CD1c-positive myeloid dendritic cell (primary cell): ENCODE measurements around the gene VWF.
A peak's percentile ranks its signal among the peaks of the same experiment; 100 is the strongest.

ENCODE experiments used
- DNase-seq: peaks from one replicate; pipeline ENCODE4 v3.0.0-alpha.2; 2016; ENCODE audit errors: extremely low spot score

VWF gene

DNA sequence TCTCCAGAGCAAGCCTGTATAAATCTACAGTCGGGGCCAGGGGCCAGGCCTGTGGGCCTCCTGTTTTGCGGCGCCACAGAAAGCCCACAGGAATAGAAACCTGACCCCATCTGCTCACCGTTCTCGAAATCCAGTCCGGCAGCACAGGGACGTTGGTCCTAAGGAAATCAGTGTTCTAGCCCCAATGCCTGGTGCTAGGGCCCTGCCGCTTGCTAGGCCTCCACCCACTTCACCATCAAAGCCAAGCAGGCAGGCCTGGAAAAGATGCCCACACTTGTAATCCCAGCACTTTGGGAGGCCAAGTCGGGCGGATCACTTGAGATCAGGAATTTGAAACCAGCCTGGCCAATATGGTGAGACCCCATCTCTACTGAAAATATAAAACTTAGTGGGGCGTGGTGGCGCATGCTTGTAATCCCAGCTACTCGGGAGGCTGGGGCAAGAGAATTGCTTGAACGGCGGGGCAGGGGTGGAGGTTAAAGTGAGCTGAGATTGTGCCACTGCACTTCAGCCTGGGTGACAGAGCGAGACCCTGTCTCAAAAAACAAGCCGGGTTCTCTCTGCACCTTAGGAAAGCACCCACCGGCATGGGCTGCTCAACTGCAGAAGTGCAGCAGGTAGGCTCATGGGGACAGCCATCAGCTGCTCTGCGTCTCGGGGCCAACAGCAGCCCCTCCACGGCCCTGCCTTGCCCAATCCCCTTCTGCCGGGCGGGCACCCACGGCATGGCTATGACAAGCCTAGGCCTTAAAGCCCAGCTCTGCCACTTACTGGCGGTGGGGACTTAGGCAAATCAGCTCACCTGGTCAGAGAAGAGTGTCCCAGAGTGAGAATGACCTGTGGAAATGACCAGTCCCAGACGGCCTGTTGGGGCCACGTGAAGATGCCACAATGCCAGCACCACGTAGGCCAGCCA is 47.4 kb downstream of the VWF start:
- no peak for DNase-seq

DNA sequence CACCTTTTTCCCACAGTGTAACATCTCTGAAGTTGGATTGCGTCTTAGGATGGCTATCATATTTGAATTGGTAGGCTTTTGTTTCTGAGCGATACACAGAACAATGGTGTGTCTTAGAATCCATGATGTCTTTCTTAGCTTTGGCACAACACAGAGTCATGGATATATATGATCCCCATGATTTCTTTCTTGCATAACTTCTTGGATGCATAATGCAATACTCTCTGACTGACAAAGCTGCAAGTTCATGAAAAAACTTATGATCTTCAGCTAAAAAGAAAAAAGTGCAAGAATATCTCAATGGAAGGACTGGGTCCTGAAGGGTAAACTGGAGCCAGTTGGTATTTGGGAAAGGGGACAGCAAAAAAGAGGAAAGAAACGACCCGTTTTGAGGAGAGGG is 48.1 kb downstream of the VWF start:
- DNase-seq, result no peak

GRCh38 chr12:6074979-6075585 is 49.4 kb downstream of the VWF start:
- peak; percentile 55 for DNase-seq

DNA sequence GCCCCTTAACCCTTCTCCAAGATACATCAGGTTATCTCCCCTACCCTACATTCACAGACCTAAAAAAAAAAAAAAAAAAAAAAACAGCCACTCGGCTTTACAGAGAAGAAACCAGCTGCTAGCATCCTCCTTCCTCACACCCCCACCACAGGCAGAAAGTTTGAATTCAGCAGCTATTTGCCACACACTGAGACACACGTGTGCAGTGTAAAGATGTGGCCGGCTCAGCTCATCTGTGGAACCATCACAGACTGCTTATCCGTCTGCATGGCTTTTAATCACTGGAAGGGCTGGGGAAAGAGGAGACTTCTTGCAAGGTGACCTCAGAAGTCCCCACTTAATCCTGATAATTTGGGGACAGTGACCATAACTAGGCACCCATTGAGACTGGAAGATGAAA is 50.0 kb downstream of the VWF start:
- peak; percentile 26 for DNase-seq

DNA sequence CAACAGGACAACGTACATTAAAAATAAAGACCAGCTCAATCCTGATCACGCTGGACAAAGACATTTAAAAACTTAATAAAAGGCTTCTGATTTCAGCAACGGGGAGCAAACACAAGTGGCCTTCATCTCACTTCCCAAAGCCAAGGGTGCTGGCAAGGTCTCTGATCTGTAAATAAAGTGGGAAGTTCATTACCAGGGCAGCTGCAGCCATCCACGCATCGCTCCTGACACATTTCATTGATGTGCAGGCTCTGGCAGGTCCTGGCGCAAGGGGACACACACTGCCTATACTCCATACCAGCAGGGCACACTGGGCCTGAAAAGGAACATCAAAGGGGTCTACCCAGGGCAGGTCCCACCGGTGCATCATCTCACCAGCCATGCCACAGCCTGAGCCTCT is 51.0 kb downstream of the VWF start:
- peak; percentile 62 for DNase-seq

- DNase-seq, result no peak
Observed at GRCh38 chr12:6072302-6072752, 52.1 kb downstream of the VWF start.

DNA sequence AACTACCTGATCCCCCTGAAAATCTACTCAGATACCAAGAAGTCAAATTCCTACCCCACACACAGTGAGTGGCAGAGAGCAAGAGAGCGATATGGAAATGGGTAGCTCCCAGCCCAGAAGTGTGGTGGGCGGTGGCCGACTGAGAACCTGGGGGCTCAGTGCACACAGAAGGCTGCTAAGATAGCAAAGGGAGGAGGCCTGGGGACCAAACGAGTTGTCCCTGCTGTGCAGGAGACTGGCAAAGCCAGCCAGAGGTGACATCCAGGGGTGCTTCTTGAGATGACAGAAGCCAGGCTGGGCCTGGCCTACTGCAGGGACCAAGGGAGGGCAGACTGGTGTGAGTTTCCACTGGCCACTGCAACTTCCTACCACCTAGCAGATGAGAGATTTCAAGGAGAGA is 52.9 kb downstream of the VWF start:
- no peak for DNase-seq

GRCh38 chr12:6070472-6071257 is 53.8 kb downstream of the VWF start:
- no peak for DNase-seq

DNA sequence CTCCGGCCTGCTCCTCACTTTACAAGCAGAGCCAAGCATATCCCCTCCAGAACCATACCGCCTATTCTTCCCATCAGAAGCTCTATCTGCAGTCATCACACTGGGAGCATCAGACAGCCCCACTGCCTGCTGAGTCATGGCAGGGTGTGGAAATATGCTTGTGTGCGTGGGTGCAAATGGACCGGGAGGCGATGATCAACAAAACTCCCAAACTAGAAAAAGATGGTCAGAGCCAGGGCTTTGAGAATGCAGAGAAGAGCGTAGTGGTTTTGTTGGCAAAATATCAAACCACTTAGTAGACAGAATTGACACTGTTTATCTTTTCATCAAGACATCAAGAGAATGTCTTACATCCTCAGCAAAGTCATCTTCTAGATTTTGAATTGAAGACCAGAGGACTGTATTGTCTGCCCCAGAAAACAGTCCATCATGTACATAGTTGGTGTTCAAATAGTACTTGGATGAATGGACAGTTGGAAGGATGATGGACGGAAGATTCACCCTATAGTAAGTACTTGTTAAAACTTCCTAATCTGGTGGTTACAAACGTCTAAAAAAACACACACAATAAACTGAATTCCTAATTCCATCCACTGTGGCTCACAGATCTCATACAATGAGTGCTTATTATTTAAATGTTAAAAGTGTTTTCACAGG is 54.9 kb downstream of the VWF start:
- peak; percentile 76 for DNase-seq

DNA sequence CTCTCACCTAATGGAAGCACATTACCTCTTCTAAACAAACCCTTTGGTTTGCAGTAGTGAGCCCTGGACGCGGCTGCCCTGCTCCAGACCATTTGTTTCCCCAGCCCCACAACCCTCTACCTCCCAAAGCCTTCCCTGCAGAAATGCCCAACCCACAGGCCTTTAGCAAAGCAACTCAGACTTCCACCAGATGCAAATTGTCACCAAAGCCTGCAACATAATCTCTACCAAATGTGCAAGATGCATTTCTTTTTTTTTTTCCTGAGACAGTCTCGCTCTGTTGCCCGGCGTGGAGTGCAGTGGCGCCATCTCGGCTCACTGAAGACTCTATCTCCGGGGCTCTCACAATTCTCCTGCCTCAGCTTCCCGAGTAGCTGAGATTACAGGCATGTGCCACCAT is 56.2 kb downstream of the VWF start:
- DNase-seq, result no peak

DNA sequence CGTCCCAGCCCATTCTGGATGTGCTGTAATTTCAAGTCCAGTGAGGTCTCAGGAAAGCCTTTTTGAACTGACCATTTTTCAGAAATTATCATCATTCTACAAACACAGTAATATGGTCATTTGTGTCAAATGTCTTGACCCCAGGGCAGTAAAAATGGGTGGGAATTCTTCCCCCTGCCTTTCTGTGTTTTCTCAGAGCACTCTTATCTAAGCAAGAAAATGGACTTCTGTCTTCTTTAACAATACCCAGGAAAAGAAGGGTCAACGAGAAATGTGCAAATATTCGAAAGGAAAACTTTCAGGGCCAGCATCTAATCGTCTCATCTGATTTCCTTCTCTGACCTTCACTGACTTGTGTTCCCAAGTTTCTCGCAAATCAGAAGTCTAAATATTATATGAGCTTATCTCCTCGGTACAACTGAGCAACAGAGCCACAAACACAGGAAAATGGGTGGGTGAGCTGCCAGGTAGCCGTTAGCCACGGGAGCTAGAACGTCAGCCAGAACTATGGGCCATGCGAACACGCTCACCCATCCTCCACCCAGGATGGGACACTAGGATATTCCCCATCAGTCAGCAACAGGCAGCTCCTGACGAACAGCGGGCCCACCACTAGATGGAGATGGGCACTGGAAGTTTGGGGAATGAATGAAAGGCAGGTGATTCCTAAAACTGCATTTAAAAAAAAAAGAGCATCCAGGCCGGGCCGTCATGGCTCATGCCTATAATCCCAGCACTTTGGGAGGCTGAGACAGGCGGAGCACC is 57.1 kb downstream of the VWF start:
- no peak for DNase-seq

DNA sequence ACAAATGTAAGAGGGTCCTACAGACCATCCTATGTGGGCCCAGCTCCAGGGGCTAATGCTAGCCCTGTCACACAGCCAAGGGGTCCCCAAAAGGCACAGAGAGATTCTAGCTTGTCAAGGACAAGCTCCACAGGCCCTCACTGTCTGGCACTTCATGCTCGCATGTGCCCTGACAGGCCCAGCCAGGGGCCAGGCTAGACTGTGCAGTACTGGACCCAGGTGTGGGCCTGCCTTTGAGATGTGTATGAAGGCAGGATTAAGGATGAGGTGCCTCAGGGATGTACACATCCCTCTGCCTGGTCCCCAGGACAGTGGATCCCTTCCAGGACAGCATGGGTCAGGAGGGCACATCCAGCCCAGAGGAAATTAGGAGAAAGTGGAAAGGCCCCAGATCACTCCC is 57.8 kb downstream of the VWF start:
- no peak for DNase-seq

DNA sequence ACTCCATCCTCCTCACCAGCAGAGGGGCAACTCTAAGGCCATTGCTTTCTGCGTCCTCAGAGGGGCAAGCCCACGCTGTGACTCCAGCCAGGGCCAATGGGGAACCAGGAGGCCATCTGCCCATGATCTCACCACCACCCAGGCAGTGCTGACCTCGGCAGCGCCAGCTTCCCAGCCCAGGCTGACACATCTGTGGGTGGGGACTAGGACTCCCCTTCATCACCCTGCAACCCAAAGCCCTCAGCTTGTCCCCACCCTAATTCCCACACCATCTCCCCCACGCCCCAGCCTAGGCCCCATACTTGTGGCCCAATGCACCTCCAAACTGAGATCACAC is 58.6 kb downstream of the VWF start:
- DNase-seq, result peak; percentile 78

DNA sequence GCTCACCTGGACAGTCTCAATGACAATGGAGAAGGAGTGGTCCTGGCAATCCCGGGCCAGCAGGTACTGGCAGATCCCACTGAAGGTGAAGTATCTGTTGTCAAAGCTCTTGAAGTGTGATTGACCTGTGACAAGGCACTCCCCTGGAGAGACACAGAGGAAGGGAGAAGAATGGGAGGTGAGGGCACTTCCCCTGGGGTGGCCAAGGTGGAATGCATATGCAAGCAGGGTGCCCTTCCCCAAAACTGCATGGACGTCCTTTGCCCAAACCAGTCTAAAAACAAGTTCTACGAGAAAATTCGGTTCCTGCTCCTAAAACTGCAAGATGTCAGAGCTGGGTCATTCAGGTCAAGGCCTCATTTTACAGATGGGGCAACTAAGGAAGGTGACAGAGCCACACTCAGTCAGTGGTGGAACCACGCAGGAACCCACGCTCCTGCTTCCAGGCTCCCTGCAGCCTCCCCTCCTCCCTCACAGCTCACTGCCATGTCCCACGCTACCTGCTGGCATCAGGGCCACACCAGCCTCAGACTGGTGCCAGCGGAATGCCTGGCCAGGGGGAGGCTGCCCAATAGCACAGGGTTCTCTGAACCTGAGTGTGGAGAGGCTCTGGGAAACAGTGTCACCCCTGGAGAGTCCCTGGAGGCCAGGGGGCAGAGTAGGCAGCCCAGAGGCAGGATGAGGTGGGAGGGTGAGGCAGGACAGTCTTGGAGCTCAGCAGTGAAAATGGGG is 59.2 kb downstream of the VWF start:
- DNase-seq, result no peak

DNA sequence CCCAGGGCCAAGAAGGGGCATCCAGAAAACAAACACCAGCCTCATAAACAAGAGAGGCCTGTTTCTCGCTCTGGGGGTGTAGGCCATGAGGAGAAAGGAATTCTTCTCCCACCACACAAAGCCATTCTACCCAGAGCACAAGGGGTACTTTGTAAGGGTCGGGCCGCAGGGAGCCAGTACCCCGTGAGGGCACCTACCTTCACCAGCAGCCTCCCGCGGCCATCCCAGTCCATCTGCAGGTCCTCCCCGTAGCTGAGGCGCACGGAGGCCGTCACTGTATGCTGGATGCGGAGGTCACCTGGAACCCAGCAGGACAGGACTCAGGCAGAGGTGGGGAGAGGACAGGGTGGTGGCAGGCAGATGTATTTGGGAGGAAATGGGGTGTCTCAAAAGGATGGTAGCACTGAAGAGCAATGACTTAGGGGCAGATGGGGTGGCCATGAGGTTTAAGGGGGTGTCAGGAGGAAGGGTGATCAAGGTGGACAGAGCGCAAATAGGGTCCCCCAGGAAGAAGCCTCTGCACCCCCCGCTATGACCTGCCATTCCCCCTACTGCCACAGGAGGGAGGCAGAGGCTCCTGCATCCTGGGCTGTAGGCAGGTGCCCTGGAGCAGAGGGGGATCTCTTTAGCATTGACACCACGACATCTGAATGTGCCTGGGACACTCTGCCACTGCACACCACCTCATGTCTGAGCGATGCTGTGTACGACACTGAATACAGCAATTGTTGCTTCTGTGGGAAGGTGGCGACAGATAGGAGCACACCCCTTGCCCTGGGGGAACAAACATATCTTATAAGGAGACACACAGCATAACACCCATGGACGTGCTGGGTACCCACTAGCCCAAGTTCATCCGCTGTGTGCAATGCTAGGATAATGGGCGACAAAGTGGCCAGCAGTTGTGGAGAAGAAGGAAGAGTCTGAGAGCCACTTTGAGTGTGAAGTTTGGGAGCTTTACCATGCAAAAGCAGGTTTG is 61.4 kb downstream of the VWF start:
- DNase-seq, result peak; percentile 61

DNA sequence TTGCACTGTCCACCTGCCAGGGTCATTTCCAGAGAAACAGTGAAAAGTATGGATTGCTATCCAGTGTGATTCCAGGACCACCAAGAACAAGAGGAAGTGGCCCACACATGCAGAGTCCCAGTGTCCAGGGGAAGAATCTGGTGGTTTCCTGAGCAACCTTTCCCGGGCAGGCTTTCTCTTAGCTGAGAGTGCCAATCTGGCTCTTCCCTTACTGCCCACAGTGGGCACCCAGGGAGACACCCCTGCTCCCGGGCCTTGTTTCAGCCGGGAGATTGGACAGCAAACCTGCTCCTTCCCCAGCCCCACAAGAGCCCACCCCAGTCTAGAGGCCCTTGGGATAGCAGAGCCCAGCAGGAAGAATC is 62.1 kb downstream of the VWF start:
- no peak for DNase-seq

- no peak for DNase-seq
Observed at GRCh38 chr12:6061660-6062059, 62.8 kb downstream of the VWF start.

GRCh38 chr12:6059860-6060565 is 64.5 kb downstream of the VWF start:
- DNase-seq, result no peak

- DNase-seq, result no peak
Observed at GRCh38 chr12:6059221-6059620, 65.2 kb downstream of the VWF start.
